NAMALWA (cell line): ENCODE data around the gene ADAMTS19.

Experiments used
- DNase-seq: peaks from one replicate; pipeline ENCODE4 v3.0.0-alpha.2; 2015; ENCODE audit warnings: low spot score

Gene ADAMTS19

DNA sequence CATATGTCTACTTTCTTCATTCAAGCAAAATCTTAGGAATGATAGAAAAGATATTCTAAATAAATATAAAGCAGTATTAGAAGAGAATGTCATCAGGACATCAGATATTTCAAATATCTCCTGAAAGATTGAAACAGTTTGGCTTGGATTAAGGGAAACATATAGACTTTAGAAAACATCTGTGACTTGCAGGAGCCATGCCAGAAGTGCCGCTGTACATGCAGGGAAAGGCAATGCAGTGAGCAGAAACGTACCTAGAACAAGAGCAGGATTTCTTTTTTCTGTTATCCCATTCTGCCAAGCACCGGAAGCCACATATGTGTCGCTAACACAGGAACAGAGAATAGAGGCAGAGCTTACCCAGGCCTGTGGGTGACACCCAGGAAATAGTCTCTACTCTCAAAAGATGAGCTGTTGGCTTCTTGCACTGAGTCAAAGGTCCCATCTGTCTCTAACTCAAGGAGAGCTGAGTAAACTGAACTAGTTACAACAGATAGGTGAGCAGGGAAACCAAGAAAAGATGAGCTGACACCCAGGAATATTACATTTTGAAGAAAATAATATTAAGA lies 5.8 kb downstream of the ADAMTS19 start:
- no peak for DNase-seq

DNA sequence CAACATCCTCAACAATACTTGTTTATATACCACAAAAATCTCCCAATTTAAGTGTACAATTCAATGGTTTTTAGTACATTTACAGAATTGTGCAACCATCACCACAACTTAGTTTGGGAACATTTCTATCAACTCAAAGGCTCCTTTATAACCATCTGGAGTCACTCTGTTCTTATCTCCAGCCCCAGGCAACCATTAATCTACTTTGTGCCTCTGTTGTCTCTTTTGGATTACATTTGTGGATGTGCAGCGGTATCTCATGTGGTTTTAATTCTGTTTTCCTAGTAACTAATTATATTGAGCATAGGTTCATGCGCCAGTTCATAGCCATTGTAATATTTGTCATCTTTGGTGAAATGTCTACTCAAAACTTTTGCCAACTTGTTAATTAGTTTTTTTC lies 14.4 kb downstream of the ADAMTS19 start:
- no peak for DNase-seq

DNA sequence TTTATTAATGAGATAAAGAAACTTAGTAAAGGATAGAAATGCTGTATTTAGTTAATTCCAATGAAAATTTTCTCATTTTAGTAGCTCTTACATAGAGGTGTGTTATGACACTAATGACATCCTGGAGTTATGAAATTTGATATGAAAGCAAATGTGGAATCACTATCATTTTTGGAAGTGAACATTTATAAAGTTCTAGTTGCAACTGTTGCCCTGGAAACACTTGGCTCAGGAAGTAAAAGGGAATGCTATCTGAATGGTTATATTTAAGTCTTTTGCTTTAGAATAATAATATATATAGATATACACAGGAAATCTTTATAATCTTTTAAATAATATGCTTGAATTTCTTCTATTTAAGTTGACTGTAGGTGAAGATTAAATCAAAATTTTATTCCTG lies 16.7 kb downstream of the ADAMTS19 start:
- no peak for DNase-seq

DNA sequence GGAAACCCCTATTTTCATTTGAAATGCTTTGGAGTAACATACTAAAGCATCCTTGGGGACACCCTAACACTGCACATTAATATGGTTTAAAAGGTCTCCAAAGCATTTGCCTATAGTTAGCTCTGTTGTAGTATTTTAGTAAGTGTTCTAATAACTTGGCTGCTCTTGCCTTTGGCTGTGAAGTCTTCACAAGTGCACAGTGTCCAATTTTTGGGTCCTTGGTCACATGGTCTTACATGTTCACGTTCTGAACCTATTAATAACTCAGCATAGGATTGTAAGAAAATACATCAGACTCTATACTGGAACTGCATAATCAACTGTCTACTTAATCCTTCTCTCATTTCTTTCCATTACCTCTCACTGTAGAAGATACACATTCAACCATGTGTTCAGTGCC lies 17.4 kb downstream of the ADAMTS19 start:
- no peak for DNase-seq

DNA sequence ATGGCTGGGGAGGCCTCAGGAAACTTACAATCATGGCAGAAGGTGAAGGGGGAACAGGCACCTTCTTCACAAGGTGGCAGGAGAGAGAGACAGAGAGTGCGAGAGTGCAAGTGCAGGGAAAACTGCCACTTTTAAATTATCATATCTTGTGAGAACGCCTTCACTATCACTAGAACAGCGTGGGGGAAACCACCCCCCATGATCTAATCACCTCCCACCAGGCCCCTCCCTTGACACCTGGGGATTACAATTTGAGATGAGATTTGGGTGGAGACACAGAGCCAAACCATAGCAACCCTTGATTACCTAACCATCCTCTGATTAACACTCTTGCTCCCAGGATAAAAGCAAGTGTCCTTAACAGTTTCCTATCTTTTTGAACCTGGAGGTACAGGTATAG lies 21.1 kb downstream of the ADAMTS19 start:
- no peak for DNase-seq

DNA sequence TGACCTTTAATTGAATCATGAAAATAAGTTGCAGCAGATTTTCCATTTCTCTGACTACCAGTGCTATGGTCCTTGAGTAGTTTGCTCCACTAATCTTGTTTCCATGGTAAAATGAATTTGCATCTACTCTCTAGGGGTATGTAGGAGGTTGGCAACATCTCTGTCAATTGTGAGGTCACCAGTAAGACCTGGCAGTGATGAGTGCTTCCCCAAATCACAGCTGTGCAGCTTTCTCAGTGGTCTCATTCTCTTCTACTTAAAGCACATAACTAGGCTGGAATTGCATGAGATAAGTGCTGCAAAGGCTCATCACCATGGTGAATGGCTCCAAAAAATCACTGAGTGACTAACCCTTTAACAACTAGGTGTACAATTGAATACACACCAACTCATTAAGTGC lies 36.3 kb downstream of the ADAMTS19 start:
- peak; percentile 77 for DNase-seq

DNA sequence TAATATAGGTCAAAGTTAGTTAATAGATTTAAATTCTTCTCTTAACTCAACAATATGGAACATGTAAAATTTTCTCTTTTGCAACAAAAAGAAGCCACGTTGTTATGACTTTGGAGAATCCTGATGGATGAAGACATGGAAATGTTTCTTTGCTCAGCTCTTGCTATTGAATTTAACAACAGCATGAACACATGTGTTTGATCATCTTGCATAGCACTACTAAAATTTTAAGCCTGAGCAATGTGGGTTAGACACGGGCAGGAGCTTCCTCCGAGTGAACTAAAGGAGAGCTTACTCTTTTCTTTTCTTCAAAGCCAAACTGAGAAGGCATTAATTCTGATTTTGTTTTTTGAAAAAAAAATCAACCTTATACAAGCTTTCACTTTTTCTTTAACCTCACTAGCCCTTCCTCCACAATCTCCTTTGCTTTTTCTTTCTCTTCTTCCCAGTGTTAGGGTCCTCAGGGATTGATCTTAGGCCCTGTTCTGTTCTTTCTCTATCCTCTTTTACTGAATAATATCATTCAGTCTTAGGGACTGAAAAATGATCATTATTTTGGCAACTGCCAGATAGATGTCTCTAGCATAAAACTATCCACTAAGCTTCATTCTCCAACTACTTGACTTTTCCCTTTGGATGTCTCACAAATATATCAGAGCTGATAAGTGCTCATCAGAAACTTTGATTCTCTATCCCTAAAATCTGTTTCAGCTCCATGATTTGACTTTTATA lies 36.9 kb downstream of the ADAMTS19 start:
- DNase-seq = no peak

DNA sequence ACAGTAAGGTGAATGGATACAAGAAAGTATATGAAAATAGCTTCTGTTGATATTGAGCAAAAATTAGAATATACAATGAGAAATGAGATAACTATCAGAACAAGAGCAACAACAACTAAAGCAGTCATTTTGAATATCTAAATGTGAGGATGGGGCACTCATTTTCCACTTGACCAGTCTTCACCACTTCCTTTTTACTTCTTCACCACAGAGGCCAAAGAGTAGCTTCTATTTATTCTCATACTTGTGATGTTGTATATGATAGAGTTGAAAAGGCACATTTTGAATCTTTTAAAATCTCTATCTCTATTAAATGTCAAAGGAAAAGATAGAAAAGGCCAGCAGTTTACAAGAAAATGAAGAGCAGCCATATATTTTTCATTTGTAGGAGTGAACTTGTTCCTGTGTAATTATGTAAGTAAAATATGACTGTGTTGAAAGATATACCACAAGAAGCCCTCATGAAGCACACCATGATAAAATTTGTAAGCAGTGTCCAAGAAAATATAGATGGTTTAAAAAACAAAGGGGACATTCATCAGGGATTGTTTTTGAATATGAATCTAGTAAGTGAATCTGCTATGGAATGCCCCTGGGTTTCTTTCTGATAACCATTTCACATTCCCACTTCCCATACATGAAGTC lies 39.2 kb downstream of the ADAMTS19 start:
- DNase-seq = peak; percentile 50

DNA sequence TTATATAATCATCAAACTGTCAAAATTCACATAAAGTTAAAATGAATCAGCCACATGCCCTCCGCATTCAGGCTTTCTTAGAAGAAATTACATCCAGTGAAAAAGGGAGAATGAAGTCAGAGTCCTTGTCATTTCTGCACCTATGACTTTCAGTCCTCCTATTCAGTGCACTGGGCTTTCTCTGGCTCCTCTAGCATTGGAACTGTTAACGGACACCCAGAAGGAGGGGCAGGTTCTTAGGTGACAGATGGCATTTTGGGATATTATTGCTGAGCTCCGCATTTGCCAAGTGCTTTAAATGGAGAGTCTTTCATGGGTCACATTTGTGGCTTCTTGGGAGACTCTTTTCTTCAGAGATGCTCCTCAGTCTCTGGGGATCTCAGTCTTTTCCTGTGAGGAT lies 40.0 kb downstream of the ADAMTS19 start:
- no peak for DNase-seq

DNA sequence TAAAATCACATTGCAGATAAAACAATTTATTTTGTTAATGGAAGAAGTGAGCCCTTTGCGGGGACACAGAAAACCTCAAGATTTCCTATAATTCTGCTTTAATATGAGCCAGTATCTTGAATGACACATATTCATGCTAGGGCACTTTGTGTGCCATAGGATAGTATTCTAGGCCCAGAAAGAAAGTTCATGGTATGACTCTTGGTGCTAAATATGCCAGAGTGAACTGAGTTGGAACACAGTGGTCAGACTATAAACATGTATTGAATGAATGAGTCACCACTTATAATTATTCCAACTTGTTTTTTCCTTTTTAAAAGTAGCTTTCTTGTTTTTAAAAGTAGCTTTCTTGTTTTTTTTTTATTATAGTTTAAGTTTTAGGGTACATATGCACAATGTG lies 46.0 kb downstream of the ADAMTS19 start:
- DNase-seq = no peak

DNA sequence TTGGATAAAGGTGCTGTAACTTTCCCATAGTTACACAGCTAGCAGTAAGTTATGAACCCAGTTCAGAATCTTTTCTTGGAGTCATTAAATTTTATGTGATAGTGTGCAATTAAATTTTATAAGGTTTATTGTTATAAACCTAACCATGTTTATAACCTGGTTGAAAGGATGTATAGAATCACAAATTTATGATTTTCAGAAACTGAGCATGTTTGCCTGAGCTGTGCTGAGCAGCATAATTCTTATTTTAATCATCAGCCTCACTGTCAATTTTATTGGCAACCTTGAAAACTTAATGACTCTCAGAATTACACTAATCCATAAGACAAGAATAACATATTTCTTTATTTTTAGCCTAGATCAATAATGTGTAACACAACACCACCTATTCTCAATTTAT lies 46.9 kb downstream of the ADAMTS19 start:
- DNase-seq = no peak

DNA sequence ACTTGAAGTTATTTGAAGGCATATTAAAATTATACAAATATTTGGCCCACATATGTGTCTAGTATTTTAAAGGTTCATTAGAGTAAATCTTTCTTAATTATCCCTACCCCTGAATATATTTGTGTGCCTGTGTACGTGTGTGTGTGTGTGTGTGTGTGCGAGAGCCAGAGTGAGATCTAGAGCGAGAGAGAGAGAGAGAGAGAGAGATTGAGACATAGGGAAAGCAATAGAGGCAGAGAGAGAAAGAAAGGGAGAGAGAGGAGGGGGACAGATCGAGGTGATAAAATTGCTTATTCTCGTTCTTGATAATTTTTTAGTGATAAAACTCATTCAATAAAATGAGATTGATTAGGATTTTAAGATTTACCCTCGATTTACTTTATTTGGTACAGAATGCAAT lies 47.4 kb downstream of the ADAMTS19 start:
- DNase-seq = no peak

DNA sequence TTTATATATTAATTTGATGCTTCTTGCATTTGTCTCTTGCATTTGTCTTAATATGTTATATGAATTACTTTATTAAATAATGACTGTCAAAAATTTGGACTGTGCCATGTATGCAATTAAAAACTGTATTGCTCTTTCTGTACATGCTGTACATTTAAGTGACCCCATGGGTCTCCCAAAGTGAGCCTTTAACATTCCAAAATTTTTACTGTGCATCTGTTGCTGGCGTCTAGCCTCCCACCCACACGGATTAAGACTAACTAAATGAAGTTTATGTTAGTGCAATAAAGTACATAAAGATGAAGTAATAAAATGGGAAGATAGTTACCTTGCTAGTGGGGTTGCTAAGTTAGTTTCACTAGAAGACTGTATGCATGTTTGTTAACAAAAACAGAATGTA lies 48.5 kb downstream of the ADAMTS19 start:
- DNase-seq = no peak

DNA sequence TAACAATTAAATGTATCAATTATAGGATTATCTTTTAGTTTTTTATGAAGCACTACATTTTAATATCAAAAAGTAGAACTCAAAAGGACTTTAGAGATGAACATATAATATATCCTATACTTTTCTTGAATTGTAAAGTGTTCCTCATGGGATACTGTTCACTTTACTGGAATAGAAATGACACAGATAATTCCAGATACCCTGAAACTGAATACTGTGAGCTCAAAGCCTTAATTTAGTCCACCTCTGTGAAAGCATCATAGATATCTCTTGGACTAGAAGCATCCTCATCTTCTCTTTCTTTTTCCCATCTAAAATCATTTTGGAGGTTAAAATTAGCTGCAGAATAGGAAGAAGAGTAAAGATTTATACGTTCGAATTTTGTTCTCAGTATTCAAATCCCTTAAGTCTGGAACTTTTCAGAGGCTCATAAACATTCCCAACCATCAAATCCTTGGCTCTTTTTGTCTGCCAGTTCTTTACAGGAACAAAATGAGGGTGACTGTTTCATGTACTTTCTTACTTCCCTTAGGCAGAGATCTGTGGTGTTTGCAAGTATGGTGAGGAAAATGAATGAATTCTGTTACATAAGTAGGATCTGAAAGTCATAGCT lies 49.4 kb downstream of the ADAMTS19 start:
- no peak for DNase-seq

DNA sequence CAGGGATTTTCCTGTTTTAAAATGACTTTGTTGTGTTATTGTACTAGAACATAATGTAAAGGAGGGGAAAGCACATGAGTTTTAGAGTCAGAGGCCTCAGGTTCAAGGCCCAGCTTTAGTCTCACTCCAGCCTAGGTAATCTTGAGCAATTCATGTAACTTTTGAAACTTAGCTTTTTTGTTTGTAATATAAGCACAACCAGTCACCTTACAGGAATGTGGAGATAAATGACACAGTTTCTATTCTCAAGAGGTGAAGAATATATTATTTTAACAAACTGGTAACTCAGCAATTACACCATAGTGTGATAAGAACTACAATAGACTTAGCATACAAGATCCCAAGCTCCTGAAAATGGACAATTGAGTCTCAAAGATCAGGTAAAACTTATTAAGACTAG lies 51.2 kb downstream of the ADAMTS19 start:
- no peak for DNase-seq

DNA sequence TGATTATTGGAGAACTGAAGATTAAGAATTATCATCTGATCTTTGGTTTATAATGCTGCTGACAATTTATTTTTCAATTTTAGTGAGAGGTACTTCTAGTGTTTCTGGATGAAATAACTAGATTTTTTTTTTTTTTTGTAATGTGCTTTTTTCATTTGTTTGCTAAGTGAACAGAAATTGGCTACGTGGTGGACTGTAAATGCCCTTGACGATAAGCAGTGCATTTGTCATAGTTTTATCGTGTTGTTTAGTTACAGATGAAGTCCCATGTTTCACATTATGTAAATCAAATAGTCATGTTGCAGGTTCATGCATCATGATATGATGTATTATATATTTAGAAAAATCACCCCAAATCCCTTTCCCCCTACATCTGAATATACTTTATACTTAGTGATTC lies 81.0 kb downstream of the ADAMTS19 start:
- DNase-seq = no peak

DNA sequence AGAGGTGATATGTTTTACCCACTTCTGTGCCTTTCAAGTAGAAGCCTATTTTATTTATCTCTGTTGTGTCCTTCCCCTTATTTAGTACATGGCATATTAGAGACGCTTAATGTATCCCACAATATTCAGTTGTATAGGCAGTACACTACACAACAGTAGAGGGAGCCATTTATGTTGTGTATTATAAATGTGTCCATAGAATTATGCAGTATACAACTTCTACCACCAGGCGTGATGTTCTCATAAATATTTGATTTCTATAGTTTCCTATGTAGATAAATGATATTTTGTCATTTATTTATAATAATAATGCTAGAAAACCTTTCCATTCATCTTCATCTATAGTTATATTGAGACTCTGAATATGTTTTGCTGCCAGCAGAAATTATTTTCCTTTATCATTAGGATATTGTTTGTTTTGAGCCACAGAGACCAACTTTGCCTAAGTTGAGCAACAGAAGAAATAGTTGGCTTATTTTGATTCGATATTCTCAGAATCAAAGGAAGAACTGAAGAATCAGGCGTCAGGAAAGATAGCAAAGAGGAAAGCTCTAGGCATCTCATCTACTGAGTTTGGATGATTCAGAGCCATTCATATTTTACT lies 81.7 kb downstream of the ADAMTS19 start:
- DNase-seq = peak; percentile 71

DNA sequence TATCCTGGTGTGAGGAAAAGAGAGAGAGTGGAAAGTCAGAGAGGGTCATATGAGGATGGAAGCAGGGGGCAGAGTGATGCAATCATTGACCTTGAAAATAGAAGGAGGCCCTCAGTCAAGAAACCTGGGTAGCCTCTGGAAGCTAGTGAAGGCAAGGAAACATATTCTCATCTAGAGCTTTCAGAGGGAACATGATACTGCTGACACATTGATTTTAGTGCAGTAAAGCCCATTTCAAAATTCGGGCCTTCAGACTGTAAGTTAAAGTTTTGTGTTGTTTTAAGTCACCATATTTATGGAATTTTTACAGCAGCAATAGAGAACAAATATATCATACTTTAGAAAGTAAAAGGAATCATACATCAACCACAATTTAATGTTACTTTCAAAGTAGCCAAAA lies 87.0 kb downstream of the ADAMTS19 start:
- DNase-seq = no peak

DNA sequence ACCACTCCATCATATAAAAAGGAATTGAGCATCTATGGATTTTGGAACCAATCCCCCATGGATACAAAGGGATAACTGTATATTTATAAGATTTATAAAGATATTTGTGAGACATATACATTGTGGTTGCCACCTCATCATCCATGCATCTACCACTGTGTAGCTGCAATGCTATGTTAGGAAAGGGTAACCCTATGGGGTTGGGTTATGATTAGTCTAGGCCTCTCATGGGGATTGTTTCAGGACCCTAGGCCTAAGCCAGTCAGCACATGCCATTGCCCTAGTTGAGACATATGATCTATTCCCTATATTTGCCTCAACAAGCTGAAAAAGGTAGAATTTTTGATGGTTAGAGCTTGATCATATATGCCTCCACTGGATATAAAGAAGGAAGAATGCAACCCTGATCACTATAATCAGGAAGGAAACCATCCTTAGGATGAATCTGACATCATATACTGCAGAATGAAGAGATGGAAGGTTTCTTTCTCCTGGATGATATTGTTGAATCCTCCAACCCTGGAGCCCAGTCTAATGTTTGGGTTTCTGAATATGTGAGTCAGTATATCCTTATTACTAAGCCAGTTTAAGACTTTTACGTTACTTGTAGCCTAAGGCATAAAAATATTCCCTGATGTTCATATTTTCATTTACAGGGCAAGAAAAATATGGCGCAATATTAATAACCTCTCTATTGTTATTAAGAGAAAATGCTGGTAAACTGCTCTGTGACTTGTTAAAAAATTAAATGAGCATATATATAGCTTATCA lies 94.2 kb downstream of the ADAMTS19 start:
- DNase-seq = no peak

DNA sequence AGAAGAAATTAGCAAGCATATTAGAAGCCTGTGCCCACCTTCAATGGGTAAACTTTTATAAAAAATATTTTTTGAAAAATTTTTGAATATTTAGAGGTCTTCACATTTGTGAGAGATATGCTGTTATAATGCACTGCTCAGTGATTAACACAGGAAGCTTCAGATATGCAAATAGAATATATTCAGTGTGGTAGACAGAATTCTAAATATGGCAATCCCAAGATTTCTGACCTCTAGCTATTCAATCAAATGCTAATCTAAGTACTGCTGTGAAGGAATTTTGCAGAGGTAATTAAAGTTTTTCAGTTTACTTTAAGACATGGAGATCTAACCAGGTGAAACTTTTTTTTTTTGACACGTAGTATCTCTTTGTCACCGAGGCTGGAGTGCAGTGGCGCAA lies 103.5 kb downstream of the ADAMTS19 start:
- no peak for DNase-seq

DNA sequence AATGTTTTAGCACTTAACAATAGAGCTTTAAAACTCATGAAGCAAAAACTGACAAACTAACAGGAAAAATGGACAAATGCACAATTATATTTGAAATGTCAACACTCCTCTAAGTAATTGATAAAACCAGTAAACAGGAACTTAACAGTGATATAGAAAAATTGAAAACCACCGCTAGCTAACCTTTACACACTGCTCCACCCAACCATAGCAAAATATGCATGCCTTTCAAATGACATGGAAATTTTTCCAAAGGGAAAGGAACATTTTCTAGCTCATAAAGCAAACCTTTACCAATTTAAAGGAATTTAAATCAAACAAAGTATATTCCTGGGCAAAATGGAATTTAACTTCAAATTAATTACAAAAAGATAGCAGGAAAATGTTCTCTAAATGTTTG lies 109.2 kb downstream of the ADAMTS19 start:
- no peak for DNase-seq

DNA sequence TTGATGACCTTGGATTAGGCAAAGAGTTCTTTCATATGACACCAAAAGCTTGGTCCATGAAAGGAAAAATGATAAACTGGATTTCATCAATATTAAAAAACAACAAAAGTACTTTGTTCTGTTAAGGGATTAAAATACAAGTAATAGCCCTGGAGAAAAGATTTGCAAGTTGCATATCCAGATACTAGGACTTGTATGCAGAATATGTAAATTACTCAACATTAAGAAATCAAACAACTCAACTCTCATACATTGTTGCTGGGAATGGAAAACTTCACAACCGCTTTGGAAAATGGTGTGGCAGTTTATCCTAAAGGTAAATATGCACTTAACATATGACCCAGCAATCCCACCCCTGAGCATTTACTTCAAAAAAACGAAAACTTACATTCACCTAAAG lies 112.0 kb downstream of the ADAMTS19 start:
- no peak for DNase-seq
